ENCODE data around the gene CISTR.
A peak's percentile ranks its signal among the peaks of the same experiment; 100 is the strongest.
"Not testable (repeated sequence)": the region's sequence is repeated elsewhere in the genome, so short reads cannot be mapped to it uniquely, and the experiment has no call there.

CISTR gene

DNA sequence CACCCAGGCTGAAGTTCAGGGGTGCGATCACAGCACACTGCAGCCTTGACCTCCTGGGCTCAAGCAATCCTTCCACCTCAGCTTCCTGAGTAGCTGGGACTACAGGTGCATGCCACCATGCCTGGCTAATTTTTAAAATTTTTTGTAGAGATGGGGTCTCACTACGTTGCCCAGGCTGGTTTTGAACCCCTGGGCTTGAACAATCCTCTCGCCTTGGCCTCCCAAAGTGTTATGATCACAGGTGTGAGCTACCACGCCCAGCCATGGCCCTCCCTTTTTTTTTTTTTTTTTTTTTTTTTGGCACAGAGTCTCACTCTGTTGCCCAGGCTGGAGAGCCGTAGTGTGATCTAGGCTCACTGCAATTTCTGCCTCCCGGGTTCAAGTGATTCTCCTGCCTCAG, 33.2 kb downstream of the CISTR start:
- DNase-seq, result not testable (repeated sequence)

DNA sequence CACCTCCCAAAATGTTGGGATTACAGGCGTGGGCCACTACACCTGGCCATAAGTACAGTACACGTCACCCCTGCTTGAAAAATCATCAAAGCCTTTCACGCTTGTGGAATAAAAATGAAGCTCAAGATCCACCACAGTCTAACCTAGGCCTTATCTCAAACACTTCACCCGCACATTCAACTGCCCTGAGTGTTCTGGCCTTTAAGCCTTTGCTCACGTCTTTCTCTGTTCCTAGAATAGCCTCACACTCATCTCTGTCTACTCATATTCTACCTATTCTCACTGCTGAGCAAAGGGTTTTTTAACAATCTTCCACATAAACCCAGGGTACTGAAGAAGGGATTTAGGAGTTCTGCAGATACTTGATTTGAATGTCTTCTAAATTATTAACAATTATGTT, 34.5 kb downstream of the CISTR start:
- DNase-seq, result no peak

DNA sequence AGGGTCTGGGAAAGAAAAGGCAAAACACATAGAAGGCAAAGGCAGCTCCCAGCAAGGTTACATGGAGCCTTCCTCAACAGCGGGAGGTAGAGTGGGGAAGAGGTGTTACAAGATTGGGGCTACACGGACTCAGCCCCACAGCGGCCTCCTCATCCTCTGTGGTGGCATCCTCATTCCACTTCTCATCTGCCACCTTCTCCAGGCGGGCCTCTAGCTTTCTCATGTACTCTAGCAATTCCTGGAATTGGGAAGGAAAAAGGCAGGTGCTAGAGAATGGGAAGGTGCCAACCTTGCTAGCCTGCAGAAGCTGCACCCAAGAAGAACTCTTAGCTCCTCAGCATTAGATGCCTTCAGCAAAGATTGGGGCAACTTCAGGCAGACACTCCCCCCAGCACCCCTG, 37.8 kb downstream of the CISTR start:
- no peak for DNase-seq

DNA sequence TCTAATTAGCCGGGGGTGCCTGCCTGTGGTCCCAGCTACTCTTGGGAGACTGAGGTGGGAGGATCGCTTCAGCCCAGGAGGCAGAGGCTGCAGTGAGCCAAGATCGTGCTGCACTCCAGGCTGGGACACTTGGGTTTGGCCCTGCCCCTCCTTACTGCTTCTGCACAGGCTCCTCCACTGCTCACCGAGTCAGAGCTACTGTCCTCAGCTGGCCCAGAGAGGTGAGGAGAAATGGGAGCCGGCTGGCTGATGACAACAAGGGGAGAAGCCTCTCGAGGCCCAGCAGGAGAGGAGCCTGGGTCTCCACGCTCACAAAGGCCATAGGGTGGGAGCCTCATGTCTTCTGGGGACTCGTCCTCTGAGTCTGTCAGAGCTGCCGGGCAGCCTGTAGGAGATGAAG, 38.3 kb downstream of the CISTR start:
- no peak for DNase-seq

DNA sequence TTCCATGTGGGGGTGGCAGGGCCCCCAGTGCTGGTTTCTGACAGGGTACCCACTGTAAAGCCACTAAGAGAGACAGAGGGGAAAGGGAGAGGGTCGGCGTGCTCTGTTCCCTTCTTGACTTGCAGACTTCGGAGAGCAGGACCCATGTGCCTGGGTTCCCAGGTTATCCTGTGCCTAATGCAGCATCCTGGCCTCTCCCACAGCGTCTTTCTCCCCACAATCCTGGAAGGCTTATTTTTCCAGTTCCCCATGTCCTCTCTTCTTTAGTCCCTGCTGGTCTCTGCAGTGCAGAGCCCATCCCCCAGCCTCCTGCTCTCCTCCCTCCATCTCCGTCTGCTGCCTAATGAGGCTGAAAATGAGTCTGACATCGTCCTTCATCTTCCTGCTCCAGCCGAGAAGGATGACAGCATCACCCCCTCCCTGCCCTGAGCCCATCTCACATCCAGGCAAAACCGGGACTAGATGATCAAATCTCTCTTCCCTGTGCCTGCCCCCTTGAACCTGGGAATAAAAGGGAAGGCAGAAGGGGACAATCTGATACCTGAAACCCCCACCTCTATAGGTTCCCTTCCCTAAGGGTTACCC, 39.6 kb downstream of the CISTR start:
- DNase-seq, result no peak

DNA sequence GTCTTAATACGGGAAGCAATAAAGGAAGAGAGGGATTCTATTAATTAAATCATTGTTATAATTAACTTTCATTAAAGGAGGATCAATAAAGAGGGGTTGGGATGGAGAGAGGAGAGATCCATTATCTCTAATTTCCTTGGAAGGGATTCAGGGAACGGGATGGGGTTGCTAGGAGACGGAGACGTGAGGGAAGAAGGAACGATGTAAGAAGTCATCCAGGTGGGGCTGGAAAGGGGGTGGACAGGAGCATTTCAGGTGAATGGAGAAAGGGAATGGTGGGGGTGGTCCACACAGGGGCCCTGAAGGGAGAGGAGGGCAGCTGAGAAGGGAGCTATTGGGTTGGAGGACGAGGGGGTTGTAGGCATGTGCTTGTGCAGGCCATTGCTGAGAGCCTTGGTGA, 41.7 kb downstream of the CISTR start:
- DNase-seq, result no peak

DNA sequence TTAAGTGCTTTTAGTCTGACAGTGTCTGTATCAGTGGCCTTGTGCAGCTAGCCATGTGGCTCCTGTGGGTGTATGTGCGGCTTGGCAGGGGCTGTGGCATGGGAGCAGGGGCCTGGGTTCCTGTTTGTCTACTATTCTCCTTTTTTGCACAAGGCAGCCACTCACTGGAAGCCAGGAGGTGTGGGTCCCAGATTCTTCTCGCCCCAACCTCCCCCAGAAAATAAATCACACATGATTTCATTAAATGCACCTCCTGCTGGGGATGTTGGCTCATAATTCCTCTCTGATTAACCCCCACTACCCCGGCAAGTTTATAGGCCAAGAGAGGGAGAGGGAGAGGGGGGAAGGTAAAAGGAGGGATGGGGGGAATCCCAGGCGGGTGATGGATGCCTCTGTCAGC, 42.1 kb downstream of the CISTR start:
- no peak for DNase-seq

DNA sequence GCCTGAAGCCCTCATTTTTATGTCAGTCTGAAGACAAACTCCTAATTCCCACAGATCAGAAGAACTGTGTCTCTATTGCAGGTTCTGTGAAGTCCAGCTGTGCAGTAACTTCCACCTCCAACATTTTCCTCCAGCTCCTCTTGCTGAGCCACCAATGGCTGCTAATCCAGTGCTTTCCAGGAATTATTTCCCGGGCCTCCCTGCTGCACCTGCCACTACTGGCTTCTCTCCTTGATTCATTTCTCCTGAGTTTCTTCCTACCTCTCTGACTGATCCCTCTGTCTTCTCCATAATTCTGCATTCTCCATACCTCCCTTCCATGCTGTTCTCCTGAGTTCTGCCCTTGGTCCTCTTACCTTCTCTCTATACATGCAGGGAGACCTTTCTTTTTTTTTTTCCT, 45.7 kb downstream of the CISTR start:
- DNase-seq, result no peak

DNA sequence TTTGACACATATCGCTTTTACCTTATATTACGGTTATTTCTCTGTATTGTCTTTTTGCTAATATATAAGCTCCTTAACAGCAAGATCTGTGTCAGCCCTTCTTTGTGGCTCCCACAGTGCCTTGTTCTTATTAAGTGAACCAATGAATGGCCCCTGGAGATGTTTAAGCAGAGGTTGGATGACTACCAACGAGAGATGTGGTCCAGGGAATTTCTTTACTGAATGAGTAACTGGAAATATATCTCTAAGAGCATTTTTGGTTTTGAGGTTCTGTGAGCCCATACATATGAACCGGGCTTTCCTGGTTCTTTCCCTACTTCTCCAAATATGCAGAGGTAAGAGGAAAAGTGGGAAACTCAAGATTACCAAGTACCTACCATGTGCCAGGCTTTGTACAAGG, 48.0 kb downstream of the CISTR start:
- no peak for DNase-seq

DNA sequence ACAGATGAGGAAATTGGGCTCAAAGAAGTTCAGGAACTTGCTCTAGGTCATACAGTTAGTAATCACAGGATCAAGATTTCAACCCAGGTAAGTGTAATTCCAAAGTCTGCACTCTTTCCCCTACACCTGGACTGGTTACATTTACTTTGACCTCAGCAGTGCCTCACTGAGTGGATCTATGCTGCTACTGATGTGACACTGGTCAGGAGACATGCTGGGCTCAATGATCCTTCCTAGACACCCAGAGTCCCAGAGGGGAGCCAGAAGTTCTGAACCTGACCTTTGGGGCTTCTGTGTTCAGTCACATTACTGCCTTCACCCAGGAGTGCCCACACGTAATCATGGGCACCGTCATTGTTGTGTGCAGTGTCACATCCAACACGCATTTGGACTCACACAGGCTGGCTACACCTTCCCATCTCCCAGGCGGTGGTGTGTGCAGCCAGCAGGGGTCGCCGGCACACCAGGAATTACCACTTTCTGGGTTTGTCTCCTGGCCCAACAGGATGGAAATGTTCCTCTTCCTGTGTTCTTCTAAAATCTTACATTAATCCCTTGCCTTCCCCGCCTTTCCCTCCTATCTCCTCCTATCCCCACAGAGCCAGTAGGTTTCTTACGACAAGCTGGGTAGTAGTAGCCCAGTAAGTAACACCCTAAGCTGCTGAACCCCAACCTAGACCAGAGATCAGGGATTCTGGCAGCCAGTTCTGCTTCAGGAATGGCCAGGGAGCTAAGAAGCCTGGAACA, 50.1 kb downstream of the CISTR start:
- DNase-seq, result peak; percentile 75

DNA sequence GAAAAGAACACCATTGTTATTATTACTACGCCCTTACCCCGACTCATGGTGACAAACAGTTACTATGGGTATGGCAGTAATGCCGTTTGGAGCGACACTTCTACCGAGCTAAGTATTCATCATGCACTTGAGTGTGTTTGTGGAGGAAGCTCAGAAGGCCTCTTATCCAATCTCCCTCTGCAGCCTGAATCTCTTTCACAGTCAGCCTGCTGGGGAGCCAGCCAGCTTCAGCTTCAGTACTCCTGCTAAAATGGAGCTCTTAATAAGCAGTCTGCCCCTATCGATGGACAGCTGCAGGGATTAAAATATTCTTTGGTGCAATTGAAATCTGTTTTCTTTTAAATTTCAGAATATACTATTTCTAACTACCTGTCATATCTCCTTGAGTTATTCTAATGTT, 51.2 kb downstream of the CISTR start:
- no peak for DNase-seq

DNA sequence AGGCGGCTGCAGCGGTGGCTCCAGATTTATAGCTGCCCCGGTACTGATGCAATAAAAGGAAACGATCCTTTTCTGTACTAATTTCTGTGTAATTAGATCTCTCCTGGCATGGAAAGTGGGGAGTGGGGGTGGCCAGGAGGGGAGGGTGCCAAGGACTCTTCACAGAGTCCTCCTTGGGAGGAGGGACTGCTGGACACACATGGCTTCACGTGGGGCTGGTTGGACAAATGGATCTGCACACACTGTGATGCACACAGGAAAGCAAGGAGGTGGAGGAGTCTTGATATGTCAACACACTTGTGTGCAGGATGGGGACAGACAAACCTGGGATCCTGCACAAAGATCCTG, 52.1 kb downstream of the CISTR start:
- DNase-seq, result no peak

DNA sequence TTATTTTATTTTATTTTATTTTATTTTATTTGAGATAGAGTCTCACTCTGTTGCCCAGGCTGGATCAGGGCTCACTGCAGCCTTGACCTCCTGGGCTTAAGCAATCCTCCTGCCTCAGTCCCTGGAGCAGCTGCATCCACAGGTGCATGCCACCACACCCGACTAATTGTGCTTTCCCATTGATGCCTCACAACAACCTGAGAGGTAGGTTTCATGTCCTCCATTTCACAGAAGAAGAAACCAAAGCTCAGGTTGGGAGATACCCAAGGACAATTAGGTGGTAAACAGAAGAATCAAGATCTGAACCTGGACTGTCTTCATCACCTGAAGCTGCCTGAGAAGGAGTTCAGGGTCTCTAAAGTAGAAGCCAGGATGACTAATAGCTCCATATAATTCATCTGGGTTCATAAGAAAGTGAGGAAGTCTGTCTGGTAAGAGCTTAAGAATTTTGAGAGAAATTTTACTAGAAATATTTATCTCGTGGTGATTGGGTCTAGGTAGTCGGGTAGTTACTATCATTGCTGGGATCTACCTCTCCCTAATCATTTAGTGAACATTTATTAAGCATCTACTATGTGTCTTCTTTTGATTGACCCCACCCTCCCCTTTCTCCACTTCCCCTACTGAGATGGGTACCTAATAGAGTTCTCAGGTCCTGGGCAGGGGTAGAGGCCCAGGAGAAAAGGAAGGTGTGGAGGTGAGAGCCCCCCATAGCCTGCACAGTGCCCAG, 52.7 kb downstream of the CISTR start:
- no peak for DNase-seq

DNA sequence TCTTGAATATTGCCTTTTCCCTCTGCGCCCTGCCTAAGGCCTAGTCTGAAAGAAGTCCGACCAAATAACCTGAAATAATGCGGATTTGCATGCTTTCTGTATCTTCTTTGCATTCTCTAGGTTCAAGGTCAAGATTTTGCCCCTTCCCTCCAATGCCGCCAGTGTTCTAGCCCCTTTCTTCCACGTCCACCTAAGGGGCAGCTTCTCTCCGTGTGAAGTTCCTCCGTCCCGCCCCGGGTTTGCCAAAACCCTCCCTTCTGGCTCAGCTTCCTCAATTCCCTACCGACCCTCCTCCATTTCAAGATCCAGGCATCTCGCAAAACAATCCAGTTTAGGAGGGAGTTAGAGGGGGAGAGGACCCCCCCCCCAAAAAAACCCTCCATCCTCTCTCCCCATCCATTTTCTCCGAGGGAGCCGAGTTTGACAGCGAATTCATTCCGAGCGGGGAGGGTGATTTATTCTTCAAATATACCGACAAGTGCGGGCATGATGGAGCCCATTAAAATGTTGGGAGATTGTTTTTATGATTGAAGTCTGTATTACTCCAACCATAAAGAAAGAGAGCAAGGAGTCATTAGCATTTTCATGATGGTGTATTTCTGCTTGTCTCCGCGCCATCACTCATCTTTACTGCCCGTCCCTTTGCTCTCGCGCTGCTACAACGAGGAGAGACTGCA, 55.0 kb downstream of the CISTR start:
- no peak for DNase-seq
